Smooth muscle cell of the brain vasculature (primary cell): ENCODE measurements around the gene TNKS1BP1.

ENCODE experiments used
- DNase-seq: peaks from one replicate; pipeline ENCODE4 v3.0.0-alpha.2; 2012; ENCODE audit warnings: low read depth, low spot score

TNKS1BP1 gene

GRCh38 chr11:57332694-57333440, 8.1 kb upstream of the TNKS1BP1 start:
- no peak for DNase-seq

DNA sequence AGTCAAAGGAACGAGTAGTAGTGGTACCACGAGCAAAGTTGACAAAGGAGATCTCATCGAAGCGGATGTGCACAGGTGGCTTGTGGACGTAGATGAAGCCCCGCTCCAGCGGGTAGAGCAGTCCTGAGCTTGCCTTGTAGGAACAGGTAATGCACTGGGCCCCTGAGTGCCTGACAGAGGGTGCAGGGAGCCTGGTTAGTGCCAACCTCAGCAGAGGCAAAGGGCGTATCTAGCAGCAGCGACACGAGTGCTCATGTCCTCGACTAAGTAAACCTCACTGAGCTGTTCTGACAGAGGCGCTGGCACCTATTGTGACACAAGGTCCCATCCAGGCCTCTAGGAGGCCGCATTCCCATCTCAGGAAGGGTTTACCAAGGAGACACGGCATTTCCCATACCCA, 7.0 kb upstream of the TNKS1BP1 start:
- no peak for DNase-seq

GRCh38 chr11:57330029-57330428, 5.3 kb upstream of the TNKS1BP1 start:
- no peak for DNase-seq

- no peak for DNase-seq
Observed at GRCh38 chr11:57327721-57328120, 3.0 kb upstream of the TNKS1BP1 start.

DNA sequence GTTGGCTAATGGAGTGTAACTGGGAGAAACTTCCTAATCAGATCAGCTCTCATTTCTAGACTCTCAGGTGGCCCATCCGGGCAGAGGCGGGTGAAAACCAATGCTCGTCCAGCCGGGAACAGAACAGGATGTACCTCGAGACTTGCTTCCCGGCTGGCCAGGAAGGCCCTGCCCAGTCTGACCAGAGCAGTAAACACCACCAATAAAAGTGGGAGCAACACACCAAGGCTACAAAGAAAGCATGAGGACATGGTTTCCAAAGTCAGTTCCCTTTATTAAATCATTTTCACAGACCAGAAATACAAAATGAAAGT, 940 bp upstream of the TNKS1BP1 start:
- DNase-seq: no peak

DNA sequence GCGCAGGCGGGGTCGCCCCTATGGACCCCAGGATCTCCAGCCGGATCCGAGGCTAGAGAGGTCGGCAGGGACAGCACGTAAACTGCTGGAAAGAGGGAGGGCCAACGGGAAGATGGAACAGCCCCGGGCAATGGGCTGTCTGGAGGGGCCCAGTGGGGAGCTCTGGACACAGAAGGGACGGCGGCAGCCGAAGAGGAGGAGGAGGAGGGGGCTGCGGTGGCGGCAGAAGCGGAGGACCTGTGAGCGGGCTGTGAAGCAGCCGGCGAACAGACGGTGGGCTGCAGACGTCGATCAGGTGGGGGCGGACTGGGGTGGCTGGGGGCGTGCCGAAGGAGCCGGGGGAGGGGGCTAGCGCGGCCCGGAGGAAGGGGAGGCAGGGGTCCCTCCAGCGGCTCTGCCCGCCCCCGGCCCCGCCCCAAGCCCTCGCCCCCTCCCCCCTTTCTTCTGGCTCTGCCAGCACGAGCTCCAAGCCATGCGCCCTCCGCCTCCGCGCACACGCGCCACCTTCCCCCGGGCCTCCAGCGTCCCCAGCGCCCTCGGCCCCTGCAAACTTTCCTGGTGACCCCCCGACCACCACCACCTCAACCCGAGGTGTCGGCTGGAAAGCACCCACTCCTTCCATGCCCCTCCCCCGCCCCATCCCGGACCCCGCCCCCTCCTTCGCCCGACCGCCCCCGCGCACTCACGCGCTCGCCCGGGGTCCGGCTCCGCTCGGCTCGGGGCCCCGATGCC, 432 bp downstream of the TNKS1BP1 start:
- no peak for DNase-seq

DNA sequence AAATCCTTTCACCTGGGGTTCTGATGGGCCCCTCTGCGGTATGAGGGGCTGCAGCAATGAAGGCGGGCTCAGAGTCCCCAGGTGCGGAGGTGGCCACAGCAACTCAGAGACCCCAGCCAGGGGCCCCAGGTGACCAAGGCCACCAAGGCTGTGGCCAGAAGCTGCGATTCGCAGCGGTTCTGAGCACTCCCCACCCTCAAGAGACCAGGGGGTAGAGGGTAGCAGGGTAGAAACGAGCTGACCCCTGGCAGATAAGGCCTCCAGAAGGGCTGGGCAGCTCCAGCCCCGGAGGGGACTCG, 948 bp downstream of the TNKS1BP1 start:
- DNase-seq: no peak

- DNase-seq: no peak
Observed at GRCh38 chr11:57323167-57323854, 1.4 kb downstream of the TNKS1BP1 start.

DNA sequence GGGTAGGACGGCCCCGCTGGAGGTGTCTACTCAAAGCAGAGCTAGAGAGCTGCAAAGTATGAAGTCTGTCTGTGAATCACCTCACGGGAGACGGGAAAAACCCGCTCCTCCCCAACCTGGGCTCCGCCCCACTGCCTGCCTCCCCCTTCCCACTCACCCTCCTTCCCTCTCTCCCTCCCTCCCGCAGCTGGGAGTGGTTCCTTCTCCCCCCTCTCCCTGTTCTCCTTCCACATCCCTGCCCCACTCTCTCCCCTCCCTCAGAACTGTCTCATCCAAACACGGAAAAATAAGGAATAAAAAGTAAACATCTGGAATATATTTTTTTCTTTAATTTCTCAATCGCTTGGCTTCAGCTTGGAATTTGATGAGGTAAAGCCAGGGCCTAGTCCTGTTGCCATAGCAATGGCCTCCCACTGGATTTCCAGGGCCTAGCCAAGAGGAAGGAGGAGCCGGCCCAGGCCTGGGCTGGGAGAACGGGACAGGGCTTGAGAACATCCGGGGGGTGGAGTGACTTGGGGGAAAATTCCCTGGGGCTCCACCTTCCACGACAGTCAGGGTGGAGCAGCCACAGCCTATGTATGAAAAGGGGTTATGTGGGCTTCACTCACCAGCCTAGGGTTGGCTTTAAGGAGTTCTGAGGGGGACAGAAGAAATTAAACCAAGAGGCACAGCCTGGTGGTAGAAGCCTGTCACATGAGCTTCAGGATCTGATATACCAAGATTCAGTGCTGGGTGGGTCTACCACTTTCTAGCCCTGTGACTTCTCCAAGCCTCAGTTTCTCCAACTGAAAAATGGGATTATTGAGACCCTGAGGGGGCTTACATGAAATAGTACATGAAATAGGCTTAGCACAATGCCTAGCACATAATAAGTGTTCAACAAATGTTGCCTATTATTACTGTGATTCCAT, 2.2 kb downstream of the TNKS1BP1 start:
- peak; percentile 80 for DNase-seq

DNA sequence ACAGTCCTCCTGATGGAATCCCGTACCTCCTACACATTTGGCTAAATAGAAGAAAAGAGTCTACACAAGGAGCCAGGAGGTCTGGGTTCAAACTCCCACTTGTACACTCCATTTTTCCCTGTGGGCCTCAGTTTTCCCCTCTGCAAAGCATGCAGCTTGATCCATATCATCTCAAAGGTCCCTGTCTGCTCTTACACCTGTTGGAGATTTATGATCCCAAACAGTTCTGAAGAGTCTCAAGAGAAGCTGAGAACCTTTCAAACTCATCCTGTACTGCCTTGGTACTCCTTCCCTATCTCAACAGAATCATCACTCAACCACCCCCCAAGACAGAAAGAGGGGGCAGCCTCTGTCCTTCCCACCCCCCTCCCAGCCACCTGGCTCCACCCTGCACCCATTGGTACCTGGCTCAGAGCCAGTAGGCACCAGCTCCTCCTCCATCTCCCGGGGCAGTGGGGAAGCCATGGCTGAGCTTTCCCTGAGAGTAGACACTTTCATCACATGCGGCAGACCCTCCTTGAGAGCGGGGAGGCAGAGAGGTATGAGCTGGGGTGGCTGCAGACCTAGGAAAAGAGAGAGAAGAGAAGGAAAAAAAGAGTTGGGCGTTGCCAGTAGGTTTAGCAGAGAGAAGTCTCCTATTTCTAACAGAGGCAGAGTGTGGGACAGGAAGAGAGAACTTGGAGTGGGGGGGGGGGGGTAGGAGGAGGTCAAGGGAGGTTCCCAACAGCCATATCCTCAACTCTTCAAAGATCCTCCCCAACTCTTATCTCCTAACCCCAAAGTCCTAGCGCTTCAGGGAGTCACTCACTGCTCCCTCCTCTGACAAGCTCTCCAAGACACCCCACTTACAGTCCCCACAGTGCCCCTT, 3.1 kb downstream of the TNKS1BP1 start:
- no peak for DNase-seq

GRCh38 chr11:57320719-57321387, 3.9 kb downstream of the TNKS1BP1 start:
- no peak for DNase-seq

- no peak for DNase-seq
Observed at GRCh38 chr11:57320067-57320718, 4.6 kb downstream of the TNKS1BP1 start.

DNA sequence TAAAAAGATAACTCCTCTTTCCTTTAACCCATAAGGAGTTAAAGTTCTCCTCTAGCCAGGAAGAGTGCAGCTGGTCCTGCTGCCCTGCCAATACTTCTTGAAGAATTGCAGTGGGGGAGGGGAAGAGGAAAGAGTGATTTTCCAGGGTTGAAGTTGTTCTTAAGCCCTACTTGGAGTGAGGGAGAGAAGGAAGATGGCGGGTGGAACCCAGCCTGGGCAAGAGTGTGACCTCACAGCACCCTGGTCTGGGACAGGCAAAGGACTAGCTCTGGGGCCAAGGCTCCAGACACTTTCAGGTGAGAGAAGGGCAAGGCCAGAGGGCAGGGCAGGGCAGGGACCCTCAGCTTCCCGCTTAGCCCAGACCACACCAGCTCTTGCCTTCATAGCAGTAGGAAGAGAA, 6.6 kb downstream of the TNKS1BP1 start:
- no peak for DNase-seq

- DNase-seq: no peak
Observed at GRCh38 chr11:57316017-57316416, 8.7 kb downstream of the TNKS1BP1 start.

GRCh38 chr11:57315491-57315890, 9.3 kb downstream of the TNKS1BP1 start:
- peak; percentile 52 for DNase-seq

- no peak for DNase-seq
Observed at GRCh38 chr11:57314221-57314973, 10.4 kb downstream of the TNKS1BP1 start.

DNA sequence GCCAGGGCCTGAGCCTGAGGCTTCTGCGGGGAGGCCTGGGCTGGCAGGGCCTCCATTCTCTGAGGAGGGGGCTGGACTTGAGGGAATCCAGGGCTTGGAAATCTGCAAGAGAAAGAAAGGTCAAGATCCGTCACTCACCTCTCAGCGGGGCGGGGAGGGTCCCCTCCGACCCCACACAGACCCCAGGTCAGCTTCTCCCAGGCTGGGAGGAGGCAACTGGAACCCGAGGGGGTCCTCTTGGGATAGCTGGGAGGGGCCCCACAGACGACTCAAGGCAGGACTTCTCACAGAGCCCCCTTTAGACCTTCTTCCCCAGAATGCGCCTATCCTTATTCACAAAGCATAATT, 11.0 kb downstream of the TNKS1BP1 start:
- DNase-seq: no peak

DNA sequence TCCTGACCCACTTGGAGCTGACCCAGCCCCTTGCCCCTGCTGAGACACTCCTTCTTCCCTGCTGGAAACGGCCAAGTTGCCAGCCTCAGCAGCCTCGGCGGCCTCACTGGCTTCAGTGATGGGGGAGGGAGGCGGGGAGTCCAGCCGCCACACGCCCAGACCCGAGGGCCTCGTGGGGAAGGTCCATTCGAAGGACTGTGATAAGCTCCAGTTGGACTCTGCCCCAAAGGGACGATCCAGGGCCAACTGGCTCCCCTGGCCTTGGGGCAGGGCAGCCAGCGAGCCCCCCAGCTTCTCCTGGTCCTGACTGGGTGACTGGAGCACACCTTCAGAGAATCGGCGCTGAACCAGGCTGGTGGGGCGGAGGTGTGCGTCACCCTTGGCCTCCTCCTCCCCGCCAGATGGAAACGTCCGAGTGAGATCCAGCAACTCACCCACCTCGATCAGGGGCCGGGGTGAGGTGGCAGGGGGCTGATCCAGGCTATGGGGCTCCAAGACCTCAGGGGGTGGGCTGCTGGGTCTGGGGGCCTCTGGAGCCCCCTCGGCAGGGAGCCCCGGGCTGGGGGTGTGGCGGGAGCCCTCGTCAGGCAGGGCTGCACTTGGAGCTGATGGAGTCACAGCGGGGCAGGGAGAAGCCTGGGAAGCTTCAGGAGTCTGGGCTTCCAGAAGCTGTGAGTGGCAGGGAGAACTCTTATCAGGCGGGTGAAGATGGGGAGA, 11.5 kb downstream of the TNKS1BP1 start:
- DNase-seq: no peak
